ENCODE results near the gene MTUS2.

The MTUS2 gene

DNA sequence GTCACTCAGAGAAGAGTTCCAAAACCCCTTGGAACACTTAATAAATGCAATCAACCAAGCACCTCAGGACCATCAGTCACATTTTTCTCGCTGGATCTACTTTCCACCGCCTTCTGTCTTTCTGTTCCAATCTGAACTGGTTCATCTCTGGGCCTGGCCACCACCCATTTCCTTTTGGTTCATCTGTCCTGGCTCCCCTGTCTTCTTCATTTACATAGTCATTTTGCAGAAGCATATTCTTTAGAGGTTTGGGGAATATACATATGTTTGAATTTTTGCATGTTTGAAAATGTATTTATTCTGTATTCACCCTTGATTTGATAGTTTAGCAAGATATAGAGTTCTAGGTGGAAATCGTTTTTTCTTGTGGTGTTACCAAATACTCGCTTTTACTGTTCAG is 188.2 kb downstream of the MTUS2 start:
- no peaks in the 10 kb centered on the region for H3K36me3 Mint-ChIP-seq

DNA sequence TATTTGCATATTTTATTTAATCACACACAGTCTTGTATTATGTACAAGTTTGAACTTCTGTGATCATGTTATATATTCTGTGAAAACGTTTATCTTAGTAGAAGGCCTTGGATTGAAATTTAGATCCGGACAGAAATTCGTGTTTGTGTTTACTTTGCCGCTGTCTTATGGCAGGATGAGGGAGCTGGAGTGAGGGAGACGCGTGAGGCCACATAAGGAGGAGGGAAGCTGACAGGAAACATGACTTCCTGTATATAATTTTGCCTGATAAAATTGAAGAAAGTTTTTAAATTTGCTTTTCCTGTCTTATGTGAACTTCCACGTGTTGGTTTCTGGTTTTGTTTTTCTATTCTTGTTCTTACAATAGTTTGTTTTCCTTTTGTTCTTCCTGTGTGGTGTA is 200.2 kb downstream of the MTUS2 start:
- Mint-ChIP-seq H3K9me3 (no peaks in the 10 kb centered on the region), H3K27me3 (peaks cover 3% of the 10 kb centered on the region), H3K4me1 (peaks cover 6% of the 10 kb centered on the region), H3K36me3 (no peaks in the 10 kb centered on the region), H3K27ac (no peak overlapping the region), H3K4me3 (no peak overlapping the region)
- no peak for ATAC-seq

More for the DNA sequence above, 188.2 kb downstream of the MTUS2 start:
- Mint-ChIP-seq H3K9me3 (no peaks in the 10 kb centered on the region), H3K4me1 (no peaks in the 10 kb centered on the region), H3K27me3 (peaks cover 23% of the 10 kb centered on the region), H3K4me3 (no peak overlapping the region), H3K27ac (no peak overlapping the region)
- no peak for ATAC-seq

DNA sequence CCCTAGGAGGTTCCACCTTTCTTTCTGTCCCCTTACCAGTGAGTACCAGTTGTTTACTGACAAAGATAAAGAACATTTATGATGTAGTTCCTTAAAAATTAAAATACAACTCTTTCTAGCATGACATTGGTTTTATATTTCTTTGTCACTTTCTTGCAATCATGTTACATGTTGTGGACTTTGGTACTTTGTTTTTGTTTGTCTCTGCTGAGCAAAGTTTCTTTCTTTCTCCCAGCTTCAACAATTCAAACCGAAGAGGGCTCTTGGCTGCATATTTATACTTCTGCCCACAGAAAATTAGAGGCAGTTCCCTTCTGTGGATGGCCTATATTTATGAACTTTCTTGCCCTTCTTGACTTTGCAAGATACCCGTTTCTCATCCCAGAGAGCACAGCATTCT is 201.2 kb downstream of the MTUS2 start:
- H3K4me1 Mint-ChIP-seq: peaks cover 6% of the 10 kb centered on the region
- no peaks in the 10 kb centered on the region for H3K36me3 Mint-ChIP-seq
- no peak overlapping the region for H3K27ac Mint-ChIP-seq
- H3K9me3 Mint-ChIP-seq: no peaks in the 10 kb centered on the region
- peaks cover 10% of the 10 kb centered on the region for H3K27me3 Mint-ChIP-seq
- no peak overlapping the region for H3K4me3 Mint-ChIP-seq
- no peak for ATAC-seq

DNA sequence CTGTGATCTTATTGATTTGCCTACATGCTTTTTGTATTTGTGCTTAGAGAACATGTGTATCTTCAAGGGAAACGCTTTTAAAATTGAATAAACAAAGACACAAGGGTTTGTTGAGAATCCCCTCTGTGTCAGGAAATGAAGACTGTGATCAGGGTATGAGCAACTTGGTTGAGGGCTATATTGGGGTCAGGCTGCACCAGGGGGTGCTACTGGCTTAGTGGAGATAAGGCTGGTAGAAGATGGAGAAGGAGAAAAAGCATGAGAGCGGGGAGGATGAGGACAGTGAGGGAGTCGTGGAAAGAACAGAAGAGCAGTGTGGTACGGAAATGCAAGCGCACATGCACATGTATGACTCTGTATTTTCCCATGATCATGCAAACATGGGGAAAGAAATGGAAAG is 201.6 kb downstream of the MTUS2 start:
- no peaks in the 10 kb centered on the region for H3K9me3 Mint-ChIP-seq
- no peak overlapping the region for H3K4me3 Mint-ChIP-seq
- H3K36me3 Mint-ChIP-seq: no peaks in the 10 kb centered on the region
- H3K27me3 Mint-ChIP-seq: peaks cover 10% of the 10 kb centered on the region
- H3K4me1 Mint-ChIP-seq: peaks cover 6% of the 10 kb centered on the region
- no peak for ATAC-seq
- no peak overlapping the region for H3K27ac Mint-ChIP-seq

DNA sequence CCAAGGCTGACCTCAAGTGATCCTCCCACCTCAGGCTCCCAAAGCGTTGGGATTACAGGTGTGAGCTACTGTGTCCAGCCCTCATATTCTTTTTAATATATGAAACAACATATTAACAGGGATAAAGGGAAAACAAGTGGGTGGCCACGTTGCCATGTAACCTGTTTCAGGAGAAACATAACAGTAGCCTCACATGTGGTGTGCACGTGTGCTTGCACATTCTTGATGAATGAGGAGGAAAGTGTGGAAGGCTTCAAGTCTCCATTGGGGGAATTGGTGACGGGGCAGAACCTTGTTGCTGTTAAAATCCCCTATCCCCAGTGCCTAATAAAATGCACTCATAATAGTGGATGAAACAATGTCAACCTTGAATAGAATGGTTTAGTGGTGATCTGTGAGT is 202.3 kb downstream of the MTUS2 start:
- Mint-ChIP-seq H3K4me3 (no peak overlapping the region), H3K27ac (no peak overlapping the region), H3K9me3 (no peaks in the 10 kb centered on the region), H3K27me3 (peaks cover 10% of the 10 kb centered on the region), H3K4me1 (peaks cover 6% of the 10 kb centered on the region), H3K36me3 (no peaks in the 10 kb centered on the region)
- ATAC-seq: no peak

DNA sequence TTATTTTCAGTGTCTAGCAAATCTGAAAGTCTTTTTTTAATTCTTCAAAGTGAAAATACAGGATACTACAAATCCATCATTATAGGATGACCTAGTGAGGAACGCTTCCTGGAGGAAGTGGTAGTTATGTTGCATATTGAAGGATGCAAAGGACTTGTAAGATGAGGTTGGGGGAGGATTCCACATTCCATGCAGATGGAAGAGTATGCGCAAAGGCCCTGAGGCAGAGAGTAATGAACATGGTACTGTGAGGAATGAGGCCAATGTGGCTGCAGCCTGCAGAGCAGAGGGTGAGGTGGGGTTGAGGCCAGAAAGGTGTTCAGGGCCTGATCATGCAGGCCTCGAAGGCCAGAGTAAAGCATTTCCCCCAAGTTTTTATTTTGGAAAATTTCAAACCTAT is 202.8 kb downstream of the MTUS2 start:
- Mint-ChIP-seq H3K27me3 (peaks cover 10% of the 10 kb centered on the region), H3K36me3 (no peaks in the 10 kb centered on the region), H3K9me3 (no peaks in the 10 kb centered on the region), H3K4me3 (no peak overlapping the region), H3K4me1 (peaks cover 6% of the 10 kb centered on the region), H3K27ac (no peak overlapping the region)
- no peak for ATAC-seq

DNA sequence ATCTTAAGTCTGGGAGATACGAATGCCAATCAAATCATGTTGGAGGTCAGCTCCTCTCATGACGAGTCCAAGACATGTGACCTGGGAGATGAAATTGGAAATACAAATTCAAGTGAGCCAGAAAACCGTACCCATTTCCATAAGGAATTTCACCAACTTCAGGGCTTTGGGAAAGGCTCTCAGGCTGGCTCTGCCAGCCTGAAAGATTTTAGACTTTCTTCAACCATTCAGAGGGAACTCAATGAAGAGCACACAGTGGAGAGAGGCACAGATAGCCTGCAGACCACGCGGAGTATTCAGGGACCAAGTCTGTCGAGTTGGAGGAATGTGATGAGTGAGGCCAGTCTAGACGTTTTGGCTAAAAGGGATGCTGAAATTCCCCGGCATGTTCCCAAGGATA is 204.6 kb downstream of the MTUS2 start:
- Mint-ChIP-seq H3K36me3 (no peaks in the 10 kb centered on the region), H3K4me3 (no peak overlapping the region), H3K9me3 (peaks cover 7% of the 10 kb centered on the region), H3K4me1 (peaks cover 6% of the 10 kb centered on the region), H3K27me3 (peaks cover 19% of the 10 kb centered on the region), H3K27ac (no peak overlapping the region)
- no peak for ATAC-seq

DNA sequence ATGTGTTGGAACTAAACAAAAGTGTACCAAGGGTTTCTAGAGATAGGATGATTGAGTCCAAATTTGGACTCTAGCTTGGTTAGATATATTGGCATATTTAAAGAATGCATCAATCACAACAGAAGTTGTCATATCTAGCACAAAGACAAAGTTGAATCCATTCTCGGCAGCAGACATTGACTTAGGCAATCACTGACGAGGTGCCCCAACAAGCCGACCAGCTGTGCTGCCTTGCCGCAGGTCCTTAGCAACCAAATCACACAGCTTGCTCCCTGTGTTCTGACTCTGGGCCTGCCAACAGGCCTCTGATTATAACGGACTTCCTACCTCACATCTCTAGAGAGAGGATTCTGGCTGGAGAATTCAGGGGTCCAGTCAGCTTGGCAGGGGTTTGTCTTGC is 208.7 kb downstream of the MTUS2 start:
- ATAC-seq: no peak
- H3K9me3 Mint-ChIP-seq: peaks cover 7% of the 10 kb centered on the region
- H3K4me1 Mint-ChIP-seq: no peaks in the 10 kb centered on the region
- H3K4me3 Mint-ChIP-seq: no peak overlapping the region
- no peak overlapping the region for H3K27ac Mint-ChIP-seq
- H3K36me3 Mint-ChIP-seq: no peaks in the 10 kb centered on the region
- peaks cover 24% of the 10 kb centered on the region for H3K27me3 Mint-ChIP-seq

DNA sequence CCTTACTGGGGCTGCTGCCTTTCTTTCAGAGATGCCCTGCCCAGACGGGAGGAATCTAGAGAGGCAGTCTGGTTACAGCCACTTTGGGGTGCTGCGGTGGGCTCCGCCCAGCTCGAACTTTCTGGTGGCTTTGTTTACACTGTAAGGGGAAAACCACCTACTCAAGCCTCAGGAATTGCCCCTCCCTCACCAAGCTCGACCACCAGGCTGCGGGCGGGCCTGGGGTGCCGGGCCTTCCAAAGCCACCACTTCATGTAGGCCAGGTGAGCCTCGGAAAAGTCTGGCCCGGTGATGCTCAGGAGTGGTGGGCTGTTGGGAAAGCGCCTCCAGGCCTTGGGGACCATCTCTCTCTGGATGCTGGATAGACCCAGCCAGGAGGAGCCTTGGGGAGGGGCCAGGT is 218.6 kb downstream of the MTUS2 start:
- Mint-ChIP-seq H3K36me3 (no peaks in the 10 kb centered on the region), H3K27me3 (peaks cover 5% of the 10 kb centered on the region), H3K9me3 (no peaks in the 10 kb centered on the region), H3K27ac (no peak overlapping the region), H3K4me3 (no peak overlapping the region), H3K4me1 (no peaks in the 10 kb centered on the region)
- ATAC-seq: peak; percentile 24

DNA sequence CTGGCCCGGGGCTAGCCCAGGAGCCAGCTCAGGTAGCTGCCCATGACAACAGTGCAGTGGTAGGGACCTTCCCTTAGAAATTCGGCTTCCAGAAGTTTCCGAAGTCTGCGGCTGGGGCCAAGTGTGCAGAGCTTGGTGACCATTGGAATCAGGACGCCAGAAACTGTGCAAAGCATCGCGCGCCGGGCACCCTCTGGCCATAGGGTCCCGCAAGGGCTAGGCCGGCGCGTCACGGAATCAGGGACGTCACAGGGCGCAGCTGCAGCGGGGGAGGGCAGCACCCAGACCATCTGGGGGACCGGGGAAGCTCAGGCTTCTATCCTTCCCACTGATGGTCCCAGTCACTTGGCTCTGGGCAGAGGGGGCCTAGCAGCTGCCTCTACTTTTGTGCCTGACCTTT is 219.1 kb downstream of the MTUS2 start:
- no peak overlapping the region for H3K27ac Mint-ChIP-seq
- H3K9me3 Mint-ChIP-seq: peaks cover under 1% of the 10 kb centered on the region
- H3K27me3 Mint-ChIP-seq: no peaks in the 10 kb centered on the region
- H3K36me3 Mint-ChIP-seq: no peaks in the 10 kb centered on the region
- ATAC-seq: peak; percentile 12
- H3K4me1 Mint-ChIP-seq: no peaks in the 10 kb centered on the region
- H3K4me3 Mint-ChIP-seq: no peak overlapping the region

DNA sequence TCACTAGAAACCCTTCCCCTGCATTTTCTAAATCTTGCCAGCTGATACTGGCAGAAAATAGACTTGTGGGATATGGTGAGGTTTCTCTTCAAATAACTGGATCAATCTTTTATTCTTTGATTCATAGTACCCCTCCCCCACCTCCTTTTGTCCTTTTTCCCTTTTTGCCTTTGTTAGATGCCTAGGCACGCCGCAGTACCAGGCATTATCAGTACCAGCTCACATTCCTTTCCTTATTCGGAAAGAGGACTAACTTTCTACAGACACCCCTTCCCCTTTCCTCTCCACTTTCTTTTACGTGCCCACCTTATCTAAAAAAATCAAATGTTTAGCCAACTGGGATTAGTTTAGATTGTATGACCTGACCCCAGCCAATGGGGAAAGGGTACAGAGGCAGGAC is 226.4 kb downstream of the MTUS2 start:
- Mint-ChIP-seq H3K9me3 (peaks cover 15% of the 10 kb centered on the region), H3K36me3 (peaks cover 5% of the 10 kb centered on the region), H3K27ac (no peak overlapping the region), H3K4me3 (no peak overlapping the region), H3K27me3 (peaks cover 16% of the 10 kb centered on the region), H3K4me1 (peaks cover 6% of the 10 kb centered on the region)
- no peak for ATAC-seq

DNA sequence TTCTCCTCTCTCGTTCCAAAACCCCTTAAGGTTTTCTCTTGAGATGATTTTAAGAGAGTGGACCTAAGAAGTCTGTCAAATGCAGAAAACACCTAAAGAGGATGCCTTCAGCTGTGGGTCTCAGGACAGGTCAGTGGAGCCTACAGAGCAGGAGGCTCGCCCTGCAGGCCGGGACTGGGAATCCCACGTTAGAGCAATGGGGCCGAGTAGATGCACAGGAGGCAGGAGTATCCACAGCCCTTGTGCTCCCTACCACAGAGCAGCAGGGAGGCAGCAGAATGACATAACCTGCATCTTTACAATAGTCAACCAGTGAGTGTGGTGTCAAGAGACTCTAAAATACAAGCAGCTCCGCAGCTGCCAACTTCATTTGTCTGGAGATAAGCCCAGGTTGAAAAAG is 229.4 kb downstream of the MTUS2 start:
- no peak for ATAC-seq
- no peak overlapping the region for H3K27ac Mint-ChIP-seq
- H3K4me3 Mint-ChIP-seq: no peak overlapping the region

DNA sequence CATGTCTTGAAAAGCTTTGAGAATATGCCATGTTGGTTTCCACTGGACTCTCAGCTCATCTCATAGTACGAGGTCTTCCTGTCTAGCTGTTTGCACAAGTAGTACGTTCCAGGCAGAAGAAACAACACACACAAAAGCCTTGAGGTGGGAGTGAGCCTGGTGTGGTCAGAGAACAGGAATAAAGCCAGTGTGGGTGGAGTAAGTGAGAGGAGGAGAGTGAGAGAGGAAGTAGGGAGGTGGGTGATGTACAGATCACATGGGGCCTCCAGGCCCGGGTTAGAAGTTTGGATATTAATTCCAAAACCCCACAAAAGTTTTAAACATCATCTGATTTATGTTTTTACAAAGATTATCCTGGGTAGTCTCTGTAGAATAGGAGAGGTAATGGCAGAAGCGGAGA is 230.6 kb downstream of the MTUS2 start:
- H3K27ac Mint-ChIP-seq: no peak overlapping the region
- H3K36me3 Mint-ChIP-seq: no peaks in the 10 kb centered on the region
- H3K27me3 Mint-ChIP-seq: peaks cover 9% of the 10 kb centered on the region
- peaks cover 11% of the 10 kb centered on the region for H3K9me3 Mint-ChIP-seq
- H3K4me1 Mint-ChIP-seq: no peaks in the 10 kb centered on the region
- no peak for ATAC-seq
- H3K4me3 Mint-ChIP-seq: no peak overlapping the region

More for the DNA sequence above, 229.4 kb downstream of the MTUS2 start:
- H3K27me3 Mint-ChIP-seq: peaks cover 13% of the 10 kb centered on the region
- peaks cover 14% of the 10 kb centered on the region for H3K9me3 Mint-ChIP-seq
- peaks cover 3% of the 10 kb centered on the region for H3K4me1 Mint-ChIP-seq
- peaks cover 3% of the 10 kb centered on the region for H3K36me3 Mint-ChIP-seq

DNA sequence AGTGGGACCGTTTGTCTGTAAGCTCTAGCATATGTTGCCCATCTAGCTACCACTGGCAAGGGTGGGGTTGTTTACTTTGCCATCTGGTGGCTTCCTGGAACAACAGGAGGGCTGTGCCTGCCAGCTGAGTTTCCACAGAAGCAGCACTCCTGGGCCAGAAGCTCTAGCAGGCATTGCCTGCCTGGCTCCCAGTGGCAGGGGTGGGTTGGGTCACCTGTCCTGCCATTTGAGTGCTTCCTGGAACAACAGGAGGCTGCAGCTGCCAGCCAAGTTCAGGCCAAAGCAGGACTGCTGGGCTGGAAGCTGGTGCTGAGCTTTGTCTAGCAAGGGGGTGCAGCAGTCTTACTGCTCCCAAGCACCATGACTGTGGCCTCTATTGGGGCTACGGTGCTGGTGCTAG is 239.7 kb downstream of the MTUS2 start:
- H3K36me3 Mint-ChIP-seq: peaks cover 9% of the 10 kb centered on the region
- H3K27me3 Mint-ChIP-seq: no peaks in the 10 kb centered on the region
- no peaks in the 10 kb centered on the region for H3K4me1 Mint-ChIP-seq
- H3K4me3 Mint-ChIP-seq: no peak overlapping the region
- no peak for ATAC-seq
- H3K27ac Mint-ChIP-seq: no peak overlapping the region
- peaks cover 22% of the 10 kb centered on the region for H3K9me3 Mint-ChIP-seq

DNA sequence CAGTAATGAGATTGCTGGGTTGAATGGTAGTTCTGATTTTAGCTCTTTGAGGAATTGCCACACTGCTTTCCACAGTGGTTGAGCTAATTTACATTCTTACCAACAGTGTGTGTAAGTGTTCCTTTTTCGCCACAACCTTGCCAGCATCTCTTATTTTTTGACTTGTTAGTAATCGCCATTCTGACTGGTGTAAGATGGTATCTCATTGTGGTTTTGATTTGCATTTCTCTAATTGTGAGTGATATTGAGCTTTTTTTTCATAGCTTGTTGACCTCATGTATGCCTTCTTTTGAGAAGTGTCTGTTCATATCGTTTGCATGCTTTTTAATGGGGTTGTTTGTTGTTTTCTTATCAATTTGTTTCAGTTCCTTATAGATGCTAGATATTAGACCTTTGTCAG is 245.0 kb downstream of the MTUS2 start:
- Mint-ChIP-seq H3K36me3 (no peaks in the 10 kb centered on the region), H3K9me3 (no peaks in the 10 kb centered on the region), H3K27ac (no peak overlapping the region), H3K27me3 (no peaks in the 10 kb centered on the region), H3K4me1 (no peaks in the 10 kb centered on the region), H3K4me3 (no peak overlapping the region)
- ATAC-seq: peak; percentile 27

DNA sequence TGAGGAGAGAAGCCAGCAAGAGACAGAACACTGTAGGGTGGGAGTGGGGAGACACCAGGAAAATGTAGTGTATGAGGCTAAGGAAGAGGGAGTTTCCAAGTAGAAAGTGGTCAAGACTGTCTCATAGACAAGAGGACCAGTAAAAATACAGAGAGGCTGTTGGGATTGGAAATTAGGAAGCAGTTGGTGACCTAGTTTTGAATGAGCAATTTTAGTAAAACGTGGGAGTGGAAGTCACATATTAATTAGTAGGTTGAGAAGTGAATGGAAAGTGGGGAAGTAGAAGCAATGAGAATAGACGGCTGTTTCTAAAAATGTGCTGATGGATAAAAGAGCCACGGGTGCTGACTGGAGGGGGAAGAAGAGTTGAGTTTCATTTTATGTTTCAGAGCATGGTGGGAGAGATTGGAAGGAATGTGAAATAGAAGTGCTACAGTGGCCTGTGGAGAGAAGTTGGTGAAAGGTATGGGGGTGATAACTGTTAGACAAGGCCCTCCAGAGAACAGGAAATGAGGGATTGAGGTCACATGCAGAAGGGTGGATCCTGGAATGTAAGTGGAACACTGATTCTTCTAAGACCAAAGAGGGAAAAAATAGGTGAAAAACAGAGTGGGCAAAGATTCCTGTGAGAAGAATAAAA is 247.3 kb downstream of the MTUS2 start:
- H3K36me3 Mint-ChIP-seq: no peaks in the 10 kb centered on the region
- no peak overlapping the region for H3K27ac Mint-ChIP-seq
- no peaks in the 10 kb centered on the region for H3K4me1 Mint-ChIP-seq
- H3K9me3 Mint-ChIP-seq: no peaks in the 10 kb centered on the region
- peaks cover 8% of the 10 kb centered on the region for H3K27me3 Mint-ChIP-seq
- H3K4me3 Mint-ChIP-seq: no peak overlapping the region
- ATAC-seq: no peak

DNA sequence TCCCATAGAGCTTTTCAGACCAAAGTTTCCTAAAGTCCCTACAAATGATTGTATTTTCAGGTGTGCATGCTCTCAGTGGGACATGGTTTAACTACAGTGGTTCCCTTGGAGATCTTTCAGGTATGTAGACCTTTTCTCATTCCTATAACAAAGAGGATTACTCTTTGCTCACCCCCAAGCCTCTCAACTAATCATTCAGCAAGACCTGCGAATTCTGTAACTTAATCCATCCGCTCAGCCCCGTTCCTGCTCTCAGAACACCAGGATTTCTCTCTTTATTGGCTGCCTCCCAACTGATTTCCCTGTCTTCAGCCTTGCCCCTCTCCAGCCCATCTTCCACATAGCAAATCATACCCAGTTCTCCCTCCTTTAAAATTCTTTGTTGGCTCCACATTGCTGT is 253.6 kb downstream of the MTUS2 start:
- Mint-ChIP-seq H3K27ac (no peak overlapping the region), H3K27me3 (peaks cover 27% of the 10 kb centered on the region), H3K4me3 (no peak overlapping the region), H3K4me1 (no peaks in the 10 kb centered on the region), H3K9me3 (no peaks in the 10 kb centered on the region), H3K36me3 (peaks cover under 1% of the 10 kb centered on the region)
- no peak for ATAC-seq

All from stimulated activated memory B cell treated with anti-CD40 and anti-IgM and Interleukin-4, amounts not matched to agents 10 μg/mL and 1 μg/mL and 100 μg/mL, for 72 hours (primary cell).